ENCODE data around the gene GTF2E1.

Gene GTF2E1

DNA sequence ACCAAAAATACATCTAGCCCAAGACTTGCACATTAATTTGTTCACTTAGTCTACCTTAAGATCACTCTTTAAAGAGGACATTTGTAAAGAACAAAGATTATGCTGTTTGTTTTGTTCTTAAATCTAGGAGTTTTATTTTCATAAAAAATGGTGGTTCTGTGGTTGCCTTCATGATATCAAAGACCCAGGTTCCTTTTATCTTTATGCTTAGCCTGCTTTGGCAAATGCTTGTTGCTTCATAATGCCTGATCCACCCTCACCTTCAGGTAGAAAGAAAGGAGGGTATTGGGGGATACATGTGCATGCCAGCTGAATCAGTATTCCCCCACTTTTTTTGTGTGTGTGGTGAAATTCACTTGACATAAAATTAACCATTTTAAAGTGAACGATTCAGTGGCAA is 48.5 kb downstream of the GTF2E1 start:
- Histone ChIP-seq H3K9me3 (ENCODE audit: control insufficient read depth, low read length) (no peaks in the 10 kb centered on the region), H3K4me1 (ENCODE audit: control insufficient read depth, insufficient read depth, low read length) (no peaks in the 10 kb centered on the region), H3K27me3 (ENCODE audit: control insufficient read depth, insufficient read depth, low read length) (no peaks in the 10 kb centered on the region), H3K9ac (ENCODE audit: low read length) (no peak overlapping the region), H3K4me3 (ENCODE audit: low read length) (no peak overlapping the region), H3K36me3 (ENCODE audit: control insufficient read depth, insufficient read depth, low read length) (no peaks in the 10 kb centered on the region)

DNA sequence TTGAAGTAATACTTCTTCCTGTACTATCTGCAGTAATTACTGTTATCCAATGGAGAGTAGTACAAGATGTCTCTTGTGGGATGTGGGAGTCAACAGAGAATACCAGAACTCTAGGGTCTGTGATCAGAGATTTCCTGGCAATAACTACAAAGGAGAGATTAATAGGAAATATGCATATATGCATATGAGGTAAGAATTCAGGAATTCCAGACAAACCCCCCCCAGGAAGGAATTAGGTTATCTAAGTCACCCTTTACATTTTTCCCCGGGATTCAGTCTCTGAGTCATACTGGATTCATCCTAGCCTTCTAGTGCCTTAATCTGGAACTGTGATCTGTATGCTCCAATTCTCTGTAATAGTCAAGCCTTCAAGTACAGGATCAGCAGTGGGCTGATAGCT is 49.4 kb downstream of the GTF2E1 start:
- Histone ChIP-seq H3K36me3 (ENCODE audit: control insufficient read depth, insufficient read depth, low read length) (no peaks in the 10 kb centered on the region), H3K4me1 (ENCODE audit: control insufficient read depth, insufficient read depth, low read length) (no peaks in the 10 kb centered on the region), H3K9me3 (ENCODE audit: control insufficient read depth, low read length) (no peaks in the 10 kb centered on the region), H3K27me3 (ENCODE audit: control insufficient read depth, insufficient read depth, low read length) (no peaks in the 10 kb centered on the region), H3K4me3 (ENCODE audit: low read length) (no peak overlapping the region), H3K9ac (ENCODE audit: low read length) (no peak overlapping the region)

DNA sequence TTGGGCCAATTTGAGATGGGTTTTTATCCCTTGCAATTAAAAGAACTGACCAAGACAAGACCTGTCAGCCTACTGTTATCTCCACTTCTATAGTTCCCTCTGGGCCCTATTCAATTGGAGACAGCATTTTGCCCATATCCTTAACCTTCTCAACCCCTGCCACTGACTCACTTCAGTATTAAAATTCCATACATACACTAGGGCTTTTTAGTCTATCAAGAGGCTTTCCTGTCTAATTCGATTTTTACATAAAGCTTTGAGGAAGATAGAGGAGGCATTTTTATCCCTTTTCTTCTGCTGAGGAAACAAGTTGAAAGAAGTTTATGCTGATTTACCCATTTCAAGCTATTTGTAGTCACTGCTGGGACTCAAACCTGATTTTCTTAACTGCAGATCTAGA is 51.1 kb downstream of the GTF2E1 start:
- Histone ChIP-seq H3K9ac (ENCODE audit: low read length) (no peak overlapping the region), H3K9me3 (ENCODE audit: control insufficient read depth, low read length) (no peaks in the 10 kb centered on the region), H3K4me1 (ENCODE audit: control insufficient read depth, insufficient read depth, low read length) (no peaks in the 10 kb centered on the region), H3K4me3 (ENCODE audit: low read length) (no peak overlapping the region), H3K36me3 (ENCODE audit: control insufficient read depth, insufficient read depth, low read length) (no peaks in the 10 kb centered on the region), H3K27me3 (ENCODE audit: control insufficient read depth, insufficient read depth, low read length) (no peaks in the 10 kb centered on the region)

DNA sequence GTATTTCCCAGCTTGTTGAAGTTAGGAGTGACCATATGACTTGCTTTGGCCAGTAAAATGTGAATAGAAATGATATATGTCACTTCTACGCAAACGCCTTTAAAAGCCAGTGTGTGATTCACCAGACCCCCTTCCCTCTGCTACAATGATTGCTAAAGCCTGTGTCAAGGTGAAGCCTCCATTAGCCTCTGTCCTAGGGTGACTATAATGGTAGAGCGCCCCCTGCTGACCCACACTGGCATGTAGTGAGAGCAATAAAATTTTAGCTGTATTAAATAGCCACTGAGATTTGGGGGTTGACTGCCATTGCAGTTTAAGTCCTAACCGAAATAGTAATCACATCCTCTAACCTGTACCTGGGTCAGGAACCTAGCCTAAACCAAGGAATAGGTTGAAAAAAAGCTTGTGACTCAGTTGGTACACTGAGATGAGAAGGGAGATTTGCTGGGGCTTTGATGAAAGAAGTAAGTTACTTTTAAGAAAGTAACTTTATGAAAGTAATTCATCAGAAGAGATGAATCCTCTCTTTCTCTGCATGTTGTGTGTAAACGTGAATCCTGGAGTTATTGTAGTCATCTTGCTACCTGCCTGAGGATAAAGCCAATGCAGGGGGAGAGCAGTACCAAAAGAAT is 52.6 kb downstream of the GTF2E1 start:
- Histone ChIP-seq H3K9me3 (ENCODE audit: control insufficient read depth, low read length) (no peaks in the 10 kb centered on the region), H3K27me3 (ENCODE audit: control insufficient read depth, insufficient read depth, low read length) (no peaks in the 10 kb centered on the region), H3K4me3 (ENCODE audit: low read length) (no peak overlapping the region), H3K36me3 (ENCODE audit: control insufficient read depth, insufficient read depth, low read length) (no peaks in the 10 kb centered on the region), H3K4me1 (ENCODE audit: control insufficient read depth, insufficient read depth, low read length) (no peaks in the 10 kb centered on the region), H3K9ac (ENCODE audit: low read length) (no peak overlapping the region)

DNA sequence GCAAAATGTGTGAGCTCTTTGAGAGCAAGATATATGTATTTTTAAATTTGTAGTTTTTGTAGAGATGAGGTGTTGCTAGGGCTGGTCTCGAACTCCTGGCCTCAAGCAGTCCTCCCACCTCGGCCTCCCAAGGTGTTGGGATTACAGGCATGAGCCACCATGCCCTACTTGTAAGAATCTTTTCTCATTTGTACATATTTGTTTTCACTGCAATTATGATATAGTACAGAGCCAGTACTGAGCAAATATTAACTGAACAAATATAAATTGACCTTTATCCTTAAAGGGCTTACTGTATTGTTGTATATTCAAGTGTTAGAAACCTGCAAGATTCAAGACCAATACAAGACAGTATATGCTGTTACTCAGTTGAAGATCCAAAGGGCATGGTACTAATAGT is 53.4 kb downstream of the GTF2E1 start:
- Histone ChIP-seq H3K9ac (ENCODE audit: low read length) (no peak overlapping the region), H3K4me3 (ENCODE audit: low read length) (no peak overlapping the region), H3K9me3 (ENCODE audit: control insufficient read depth, low read length) (no peaks in the 10 kb centered on the region), H3K27me3 (ENCODE audit: control insufficient read depth, insufficient read depth, low read length) (no peaks in the 10 kb centered on the region), H3K4me1 (ENCODE audit: control insufficient read depth, insufficient read depth, low read length) (no peaks in the 10 kb centered on the region), H3K36me3 (ENCODE audit: control insufficient read depth, insufficient read depth, low read length) (no peaks in the 10 kb centered on the region)

DNA sequence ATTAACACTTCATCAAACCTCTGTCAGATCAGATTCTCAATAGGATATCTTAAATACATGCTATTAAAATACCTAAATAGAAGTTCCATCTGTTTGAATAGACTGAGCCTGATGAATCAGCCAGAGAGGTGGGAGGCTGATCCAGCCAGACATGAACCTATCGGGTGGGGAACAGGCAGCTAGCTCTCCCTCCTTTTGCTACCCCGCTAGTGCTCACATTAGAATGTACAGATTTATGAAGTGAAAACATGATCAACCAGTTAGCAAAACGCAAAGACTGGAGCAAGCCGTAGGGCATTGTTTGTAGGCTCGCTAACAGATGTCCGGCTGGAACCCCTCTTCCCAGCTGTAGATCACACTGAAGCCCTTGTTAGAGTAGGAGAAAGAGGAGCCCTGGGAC is 54.4 kb downstream of the GTF2E1 start:
- Histone ChIP-seq H3K36me3 (ENCODE audit: control insufficient read depth, insufficient read depth, low read length) (no peaks in the 10 kb centered on the region), H3K9me3 (ENCODE audit: control insufficient read depth, low read length) (no peaks in the 10 kb centered on the region), H3K27me3 (ENCODE audit: control insufficient read depth, insufficient read depth, low read length) (no peaks in the 10 kb centered on the region), H3K9ac (ENCODE audit: low read length) (no peak overlapping the region), H3K4me3 (ENCODE audit: low read length) (no peak overlapping the region), H3K4me1 (ENCODE audit: control insufficient read depth, insufficient read depth, low read length) (no peaks in the 10 kb centered on the region)

- H3K9me3 ChIP-seq (ENCODE audit: control insufficient read depth, low read length) = no peaks in the 10 kb centered on the region
- no peaks in the 10 kb centered on the region for H3K36me3 ChIP-seq (ENCODE audit: control insufficient read depth, insufficient read depth, low read length)
- no peak overlapping the region for H3K4me3 ChIP-seq (ENCODE audit: low read length)
- H3K9ac ChIP-seq (ENCODE audit: low read length) = no peak overlapping the region
- no peaks in the 10 kb centered on the region for H3K4me1 ChIP-seq (ENCODE audit: control insufficient read depth, insufficient read depth, low read length)
- no peaks in the 10 kb centered on the region for H3K27me3 ChIP-seq (ENCODE audit: control insufficient read depth, insufficient read depth, low read length)
Observed at GRCh38 chr3:120797857-120798256, 55.3 kb downstream of the GTF2E1 start.

GRCh38 chr3:120798346-120798745 is 55.8 kb downstream of the GTF2E1 start:
- Histone ChIP-seq H3K4me3 (ENCODE audit: low read length) (no peak overlapping the region), H3K4me1 (ENCODE audit: control insufficient read depth, insufficient read depth, low read length) (no peaks in the 10 kb centered on the region), H3K9me3 (ENCODE audit: control insufficient read depth, low read length) (no peaks in the 10 kb centered on the region), H3K36me3 (ENCODE audit: control insufficient read depth, insufficient read depth, low read length) (no peaks in the 10 kb centered on the region), H3K9ac (ENCODE audit: low read length) (no peak overlapping the region), H3K27me3 (ENCODE audit: control insufficient read depth, insufficient read depth, low read length) (no peaks in the 10 kb centered on the region)

GRCh38 chr3:120800625-120801024 is 58.1 kb downstream of the GTF2E1 start:
- Histone ChIP-seq H3K4me3 (ENCODE audit: low read length) (no peak overlapping the region), H3K27me3 (ENCODE audit: control insufficient read depth, insufficient read depth, low read length) (no peaks in the 10 kb centered on the region), H3K4me1 (ENCODE audit: control insufficient read depth, insufficient read depth, low read length) (no peaks in the 10 kb centered on the region), H3K9ac (ENCODE audit: low read length) (no peak overlapping the region), H3K9me3 (ENCODE audit: control insufficient read depth, low read length) (no peaks in the 10 kb centered on the region), H3K36me3 (ENCODE audit: control insufficient read depth, insufficient read depth, low read length) (no peaks in the 10 kb centered on the region)

DNA sequence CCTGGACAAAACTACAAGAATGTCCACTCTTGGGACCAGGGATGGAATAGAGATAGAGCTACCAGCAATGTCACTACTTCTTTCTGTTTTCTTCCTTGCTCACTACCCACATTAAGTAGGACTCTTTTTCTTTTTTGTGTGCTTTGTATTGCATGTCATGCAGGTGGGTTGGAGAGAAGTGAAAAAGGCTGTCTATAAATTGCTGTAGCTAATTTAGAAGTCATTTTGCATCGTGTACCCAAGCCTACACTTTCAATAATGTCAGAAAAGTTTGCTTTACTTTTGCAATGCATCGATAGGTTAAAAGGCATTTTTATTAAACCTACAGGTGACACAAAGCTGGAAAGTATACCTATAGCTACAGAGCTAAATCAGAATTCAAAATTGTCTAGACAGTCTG is 58.9 kb downstream of the GTF2E1 start:
- no peaks in the 10 kb centered on the region for H3K27me3 ChIP-seq (ENCODE audit: control insufficient read depth, insufficient read depth, low read length)
- H3K36me3 ChIP-seq (ENCODE audit: control insufficient read depth, insufficient read depth, low read length) = no peaks in the 10 kb centered on the region
- H3K9me3 ChIP-seq (ENCODE audit: control insufficient read depth, low read length) = no peaks in the 10 kb centered on the region
- H3K9ac ChIP-seq (ENCODE audit: low read length) = no peak overlapping the region
- H3K4me1 ChIP-seq (ENCODE audit: control insufficient read depth, insufficient read depth, low read length) = no peaks in the 10 kb centered on the region
- no peak overlapping the region for H3K4me3 ChIP-seq (ENCODE audit: low read length)

GRCh38 chr3:120802916-120803315 is 60.4 kb downstream of the GTF2E1 start:
- H3K4me1 ChIP-seq (ENCODE audit: control insufficient read depth, insufficient read depth, low read length) = no peaks in the 10 kb centered on the region
- no peaks in the 10 kb centered on the region for H3K9me3 ChIP-seq (ENCODE audit: control insufficient read depth, low read length)
- no peaks in the 10 kb centered on the region for H3K36me3 ChIP-seq (ENCODE audit: control insufficient read depth, insufficient read depth, low read length)
- H3K4me3 ChIP-seq (ENCODE audit: low read length) = no peak overlapping the region
- H3K9ac ChIP-seq (ENCODE audit: low read length) = no peak overlapping the region
- no peaks in the 10 kb centered on the region for H3K27me3 ChIP-seq (ENCODE audit: control insufficient read depth, insufficient read depth, low read length)

DNA sequence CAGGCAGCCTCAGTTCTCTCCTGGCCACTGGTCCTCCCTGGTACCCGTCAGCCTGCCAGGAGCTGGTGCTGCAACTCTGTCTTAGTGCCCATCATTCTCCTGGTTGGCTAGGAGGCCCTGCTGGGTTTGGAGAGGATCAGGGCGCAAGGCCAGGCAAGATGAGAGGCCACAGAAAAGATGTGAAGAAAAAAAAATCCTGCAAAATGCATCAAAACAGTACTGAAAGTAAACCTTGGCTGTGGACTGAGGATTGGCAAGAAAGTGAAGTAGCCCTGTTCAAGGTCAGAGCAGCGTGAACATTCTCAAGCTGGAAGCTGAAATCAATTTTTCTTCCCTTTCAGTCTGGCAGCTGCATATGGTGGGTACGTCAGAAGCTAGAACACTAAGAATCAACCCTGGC is 74.2 kb downstream of the GTF2E1 start:
- Histone ChIP-seq H3K27me3 (ENCODE audit: control insufficient read depth, insufficient read depth, low read length) (no peaks in the 10 kb centered on the region), H3K36me3 (ENCODE audit: control insufficient read depth, insufficient read depth, low read length) (no peaks in the 10 kb centered on the region), H3K4me3 (ENCODE audit: low read length) (no peak overlapping the region), H3K9ac (ENCODE audit: low read length) (no peak overlapping the region), H3K9me3 (ENCODE audit: control insufficient read depth, low read length) (no peaks in the 10 kb centered on the region), H3K4me1 (ENCODE audit: control insufficient read depth, insufficient read depth, low read length) (no peaks in the 10 kb centered on the region)

DNA sequence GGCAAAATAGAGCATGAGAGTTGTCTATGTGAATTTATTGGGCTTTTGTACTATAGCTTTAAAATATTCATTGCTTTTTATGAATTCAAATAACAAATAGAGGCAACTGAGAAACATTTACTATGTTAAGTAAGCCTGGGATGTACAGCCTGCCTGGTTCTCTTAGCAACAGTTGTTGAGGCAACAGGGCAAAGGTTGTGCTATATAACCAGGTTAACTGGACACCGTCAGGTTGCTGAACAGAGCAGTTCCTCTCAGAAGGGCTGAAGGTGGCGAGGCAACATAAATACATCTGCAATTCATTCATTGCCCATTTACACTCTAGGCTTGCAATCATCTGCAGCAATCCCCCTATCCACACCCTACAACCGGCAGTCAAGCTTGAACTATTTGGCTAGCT is 78.2 kb downstream of the GTF2E1 start:
- Histone ChIP-seq H3K9ac (ENCODE audit: low read length) (no peak overlapping the region), H3K4me3 (ENCODE audit: low read length) (no peak overlapping the region), H3K9me3 (ENCODE audit: control insufficient read depth, low read length) (no peaks in the 10 kb centered on the region), H3K4me1 (ENCODE audit: control insufficient read depth, insufficient read depth, low read length) (no peaks in the 10 kb centered on the region), H3K36me3 (ENCODE audit: control insufficient read depth, insufficient read depth, low read length) (no peaks in the 10 kb centered on the region), H3K27me3 (ENCODE audit: control insufficient read depth, insufficient read depth, low read length) (no peaks in the 10 kb centered on the region)
